Mammary epithelial cell (primary cell): ENCODE results near the gene ACVRL1.

Experiments used
- EZH2 ChIP-seq: IDR thresholded peaks from 2 replicates; pipeline ENCODE4 v1.6.1; 2012; ENCODE audit warnings: low read length, inconsistent platforms, borderline replicate concordance
- TF ChIP-seq, protein P1 (sequence below), 2 donors: IDR thresholded peaks in 1 of 2; conservative IDR thresholded peaks in 1 of 2; 2 replicates each; pipeline ENCODE4 v1.5.1; 2011 to 2012; ENCODE audit warnings: inconsistent platforms in 2 of 2, low read length in 2 of 2, mild to moderate bottlenecking in 2 of 2, control low read depth in 1 of 2, low read depth in 1 of 2; ENCODE audit not compliant: insufficient read depth in 1 of 2; ENCODE audit errors: extremely low read depth in 1 of 2

- no peak for TF ChIP-seq EZH2
- TF ChIP-seq, protein P1, sequence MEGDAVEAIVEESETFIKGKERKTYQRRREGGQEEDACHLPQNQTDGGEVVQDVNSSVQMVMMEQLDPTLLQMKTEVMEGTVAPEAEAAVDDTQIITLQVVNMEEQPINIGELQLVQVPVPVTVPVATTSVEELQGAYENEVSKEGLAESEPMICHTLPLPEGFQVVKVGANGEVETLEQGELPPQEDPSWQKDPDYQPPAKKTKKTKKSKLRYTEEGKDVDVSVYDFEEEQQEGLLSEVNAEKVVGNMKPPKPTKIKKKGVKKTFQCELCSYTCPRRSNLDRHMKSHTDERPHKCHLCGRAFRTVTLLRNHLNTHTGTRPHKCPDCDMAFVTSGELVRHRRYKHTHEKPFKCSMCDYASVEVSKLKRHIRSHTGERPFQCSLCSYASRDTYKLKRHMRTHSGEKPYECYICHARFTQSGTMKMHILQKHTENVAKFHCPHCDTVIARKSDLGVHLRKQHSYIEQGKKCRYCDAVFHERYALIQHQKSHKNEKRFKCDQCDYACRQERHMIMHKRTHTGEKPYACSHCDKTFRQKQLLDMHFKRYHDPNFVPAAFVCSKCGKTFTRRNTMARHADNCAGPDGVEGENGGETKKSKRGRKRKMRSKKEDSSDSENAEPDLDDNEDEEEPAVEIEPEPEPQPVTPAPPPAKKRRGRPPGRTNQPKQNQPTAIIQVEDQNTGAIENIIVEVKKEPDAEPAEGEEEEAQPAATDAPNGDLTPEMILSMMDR (conservative IDR thresholded peaks at IDR 0.05 in 1 of 2, IDR thresholded peaks at IDR 0.05 in 1 of 2; ENCODE audit: extremely low read depth in 1 of 2, insufficient read depth in 1 of 2, low read depth in 1 of 2, low read length in 2 of 2), result no peak
Observed at GRCh38 chr12:51905471-51906429, 1.6 kb upstream of the ACVRL1 start.
